DOHH2 (cell line): ENCODE data around the gene ZNF622.

Experiments
- CTCF ChIP-seq: fragments of 200-600 bp; sonication (generic); IDR thresholded peaks from one replicate; pipeline ENCODE4 v1.5.1; 2014; ENCODE audit warnings: antibody characterized with exemption, mild to moderate bottlenecking, low read depth, low read length; ENCODE audit not compliant: poor library complexity, severe bottlenecking
- EZH2phosphoT487 ChIP-seq: fragments of 200-600 bp; sonication (generic); IDR thresholded peaks from 2 replicates; pipeline ENCODE4 v1.6.1; 2017; ENCODE audit warnings: borderline replicate concordance, mild to moderate bottlenecking, antibody characterized with exemption, low read length, moderate library complexity, mixed read lengths

GRCh38 chr5:16500024-16500423, 34.4 kb upstream of the ZNF622 start:
- TF ChIP-seq CTCF: no peak
- TF ChIP-seq EZH2phosphoT487: no peak
